Non-pigmented ciliary epithelial cell (primary cell): ENCODE results near the gene RPS2.
A peak's percentile ranks its signal among the peaks of the same experiment; 100 is the strongest.

Source experiments
- DNase-seq: peaks from one replicate; pipeline ENCODE4 v3.0.0-alpha.2; 2010; ENCODE audit warnings: low read depth

RPS2 gene

GRCh38 chr16:1981398-1981836 is 16.8 kb upstream of the RPS2 start, which contains the start of gene NOXO1:
NOXO1 (minus strand) TSS chr16:1981469; CDS start chr16:1981179, 290 bp downstream.
- DNase-seq, result no peak

DNA sequence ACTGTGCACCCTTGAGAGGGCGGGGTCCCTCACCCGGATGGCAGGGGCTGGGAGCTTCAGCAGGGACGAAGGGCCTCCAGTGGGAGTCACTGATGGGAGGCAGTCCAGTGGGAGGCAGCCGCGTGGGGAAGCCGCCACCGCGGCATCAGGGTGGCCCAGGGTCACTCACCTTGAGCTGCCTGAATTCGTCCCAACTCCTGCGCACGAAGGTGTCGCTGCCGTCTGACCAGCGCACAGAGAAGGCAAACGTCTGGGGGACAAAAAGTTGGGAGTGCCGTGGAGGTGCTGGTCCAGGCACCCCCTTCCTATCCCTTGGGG is 16.1 kb upstream of the RPS2 start:
- no peak for DNase-seq

- DNase-seq, result no peak
Observed at GRCh38 chr16:1980030-1980769, 15.6 kb upstream of the RPS2 start.

GRCh38 chr16:1979271-1980029 is 14.8 kb upstream of the RPS2 start:
- DNase-seq, result no peak

DNA sequence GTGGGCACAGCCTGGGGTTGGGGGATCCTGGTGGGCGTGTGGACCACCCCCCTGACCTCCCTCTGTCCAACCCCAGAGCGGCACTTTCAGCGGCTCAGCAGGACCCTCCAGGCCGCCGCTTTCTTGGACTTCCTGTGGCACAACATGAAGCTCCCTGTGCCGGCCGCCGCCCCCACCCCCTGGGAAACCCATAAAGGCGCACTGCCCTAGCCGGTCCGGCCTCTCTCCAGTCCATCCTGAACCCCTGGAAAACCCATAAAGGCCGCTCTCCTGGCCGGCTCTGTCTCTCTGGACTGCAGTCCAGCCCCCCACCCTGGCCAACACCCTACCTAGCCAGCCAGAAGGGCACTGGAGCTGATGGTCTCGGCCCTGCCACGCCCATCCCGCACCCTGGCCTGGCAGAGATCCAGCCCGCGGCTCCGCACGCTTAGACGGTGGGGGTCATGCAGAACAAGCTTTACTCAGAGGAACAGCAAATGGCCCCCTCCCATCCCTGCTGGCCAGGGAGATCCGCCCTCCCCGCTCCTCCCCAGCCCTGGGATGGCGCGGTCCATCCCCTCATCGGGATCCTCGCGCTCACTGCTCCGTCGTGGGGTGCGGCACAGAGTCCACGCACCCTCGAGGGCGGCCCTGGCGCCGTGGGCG is 14.0 kb upstream of the RPS2 start:
- no peak for DNase-seq

GRCh38 chr16:1977875-1978268 is 13.2 kb upstream of the RPS2 start:
- DNase-seq, result no peak

DNA sequence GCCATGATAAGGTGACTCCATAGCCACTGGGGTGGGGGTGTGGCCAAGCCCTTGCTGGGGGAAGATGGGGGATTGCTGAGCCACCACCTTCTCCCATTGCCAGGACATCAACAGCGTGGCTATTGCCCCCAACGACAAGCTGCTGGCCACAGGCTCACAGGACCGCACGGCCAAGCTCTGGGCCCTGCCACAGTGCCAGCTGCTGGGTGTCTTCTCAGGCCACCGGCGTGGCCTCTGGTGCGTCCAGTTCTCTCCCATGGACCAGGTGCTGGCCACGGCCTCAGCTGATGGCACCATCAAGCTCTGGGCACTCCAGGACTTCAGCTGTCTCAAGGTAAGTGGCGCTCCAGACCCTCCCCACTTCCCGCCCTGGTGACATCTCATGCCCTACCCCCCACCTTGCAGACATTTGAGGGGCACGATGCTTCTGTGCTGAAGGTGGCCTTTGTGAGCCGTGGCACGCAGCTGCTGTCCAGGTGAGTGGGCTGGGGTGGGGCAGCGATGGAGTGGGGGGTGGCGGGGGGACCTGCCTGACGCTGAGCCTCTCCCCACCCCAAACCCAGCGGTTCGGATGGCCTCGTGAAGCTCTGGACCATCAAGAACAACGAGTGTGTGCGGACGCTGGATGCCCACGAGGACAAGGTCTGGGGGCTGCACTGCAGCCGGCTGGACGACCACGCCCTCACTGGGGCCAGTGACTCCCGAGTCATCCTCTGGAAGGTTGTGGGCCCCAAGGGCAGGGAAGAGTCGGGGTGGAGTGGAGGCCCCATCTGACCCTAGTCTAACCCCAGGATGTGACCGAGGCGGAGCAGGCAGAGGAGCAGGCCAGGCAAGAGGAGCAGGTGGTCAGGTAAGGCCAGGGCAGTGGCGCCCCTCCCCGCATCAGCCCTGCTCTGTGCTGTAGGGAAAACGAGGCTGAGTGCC is 12.6 kb upstream of the RPS2 start:
- no peak for DNase-seq

DNA sequence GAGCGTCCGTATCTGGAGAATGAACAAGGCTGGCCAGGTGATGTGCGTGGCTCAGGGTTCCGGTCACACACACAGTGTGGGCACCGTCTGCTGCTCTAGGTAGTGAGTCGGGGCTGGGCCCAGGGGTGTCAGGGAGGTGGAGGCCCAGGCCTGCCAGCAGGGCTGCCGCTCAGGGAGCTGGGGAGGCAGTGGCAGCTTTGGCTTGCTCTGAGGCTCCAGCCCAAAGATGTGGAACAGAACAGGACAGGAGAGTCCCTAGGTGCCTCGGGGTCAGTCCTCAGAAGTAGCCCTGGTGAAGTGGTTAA is 11.5 kb upstream of the RPS2 start:
- DNase-seq, result no peak

DNA sequence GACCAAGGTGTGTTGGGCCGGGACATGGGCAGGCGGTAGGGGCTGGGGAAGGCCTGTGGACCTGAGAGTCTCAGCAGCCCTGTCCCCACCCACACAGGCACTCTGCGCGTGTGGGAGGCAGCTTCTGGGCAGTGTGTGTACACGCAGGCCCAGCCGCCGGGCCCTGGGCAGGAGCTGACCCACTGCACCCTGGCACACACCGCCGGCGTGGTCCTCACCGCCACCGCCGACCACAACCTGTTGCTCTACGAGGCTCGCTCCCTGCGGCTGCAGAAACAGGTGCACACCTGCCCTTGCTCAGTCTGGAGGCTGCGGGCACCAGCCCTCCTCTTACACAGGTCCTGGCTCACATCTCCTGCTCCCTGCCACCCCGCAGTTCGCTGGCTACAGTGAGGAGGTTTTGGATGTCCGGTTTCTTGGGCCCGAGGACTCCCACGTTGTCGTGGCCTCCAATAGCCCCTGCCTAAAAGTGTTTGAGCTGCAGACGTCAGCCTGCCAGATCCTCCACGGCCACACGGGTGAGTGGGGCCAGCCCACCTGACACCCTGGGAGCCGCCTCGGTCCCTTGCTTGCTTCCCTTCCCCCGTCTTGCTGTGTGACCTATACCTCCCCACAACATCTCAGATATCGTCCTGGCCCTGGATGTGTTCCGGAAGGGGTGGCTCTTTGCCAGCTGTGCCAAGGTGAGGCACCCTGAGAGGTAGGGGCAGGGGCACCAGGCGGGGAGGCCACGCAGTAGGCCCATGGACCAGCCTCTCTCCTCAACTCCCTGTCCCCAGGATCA is 11.0 kb upstream of the RPS2 start:
- no peak for DNase-seq

DNA sequence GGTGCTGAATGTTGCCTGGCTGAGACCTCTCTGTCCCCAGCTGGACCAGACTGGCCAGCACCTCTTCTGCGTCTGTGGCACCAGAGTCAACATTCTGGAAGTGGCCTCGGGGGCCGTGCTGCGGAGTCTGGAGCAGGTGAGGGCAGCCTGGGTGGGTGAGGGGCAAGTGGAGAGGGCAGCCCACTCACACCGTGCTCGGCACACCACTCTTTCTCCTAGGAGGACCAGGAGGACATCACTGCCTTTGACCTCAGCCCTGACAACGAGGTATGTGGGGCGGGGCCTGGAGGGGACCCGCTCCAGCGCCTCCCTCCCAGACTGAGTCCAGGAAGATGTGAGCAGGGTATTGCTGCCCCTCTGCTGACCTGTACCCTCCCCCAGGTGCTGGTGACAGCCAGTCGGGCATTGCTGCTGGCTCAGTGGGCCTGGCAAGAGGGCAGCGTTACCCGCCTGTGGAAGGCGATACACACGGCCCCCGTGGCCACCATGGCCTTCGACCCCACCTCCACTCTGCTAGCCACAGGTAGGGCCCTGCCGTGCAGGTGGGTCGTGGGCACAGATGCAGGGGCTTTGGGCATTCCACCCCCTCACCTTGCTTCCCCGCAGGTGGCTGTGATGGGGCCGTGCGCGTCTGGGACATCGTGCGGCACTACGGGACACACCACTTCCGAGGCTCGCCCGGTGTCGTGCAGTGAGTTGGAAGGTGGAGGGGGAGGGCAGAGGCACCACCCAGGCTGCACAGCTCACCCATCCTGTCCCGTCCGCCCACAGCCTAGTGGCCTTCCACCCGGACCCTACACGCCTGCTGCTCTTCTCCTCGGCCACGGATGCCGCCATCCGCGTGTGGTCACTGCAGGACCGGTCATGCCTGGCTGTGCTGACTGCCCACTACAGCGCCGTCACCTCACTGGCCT is 9.8 kb upstream of the RPS2 start:
- DNase-seq, result no peak

DNA sequence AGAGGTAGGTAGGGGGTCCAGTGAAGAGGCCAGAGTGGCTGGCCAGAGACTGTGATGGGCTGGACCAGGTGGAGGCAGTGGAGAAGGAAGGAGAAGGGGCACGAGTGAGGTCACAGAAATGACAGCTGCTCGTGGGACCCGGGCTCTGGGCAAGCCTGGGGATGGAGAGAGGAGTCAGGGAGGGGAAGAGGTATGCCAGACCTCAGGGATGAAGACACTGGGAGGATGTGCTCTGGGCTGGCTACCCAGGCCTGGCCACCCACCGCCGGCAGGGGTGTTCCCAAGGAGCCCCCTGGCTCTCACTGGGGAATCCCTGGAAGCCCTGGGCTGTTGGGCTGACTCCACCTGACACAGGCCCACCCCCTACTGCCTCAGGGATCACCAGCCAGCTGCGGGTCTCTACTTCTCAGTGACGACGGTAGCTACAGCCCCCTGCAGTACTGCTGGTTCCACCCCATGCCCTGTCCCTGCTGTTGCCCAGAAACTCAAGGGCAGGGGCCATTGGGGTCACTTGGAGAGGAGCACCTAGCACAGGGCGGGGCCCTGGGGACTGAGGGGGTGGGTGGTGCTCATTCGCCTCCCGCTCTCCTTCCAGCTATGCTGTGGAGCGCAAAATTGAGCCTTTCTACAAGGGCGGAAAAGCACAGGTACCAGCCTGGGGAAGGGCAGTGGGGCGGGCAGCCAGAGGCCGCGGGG is 9.0 kb upstream of the RPS2 start:
- no peak for DNase-seq

GRCh38 chr16:1972490-1972877 is 7.9 kb upstream of the RPS2 start:
- DNase-seq, result no peak

- peak; percentile 62 for DNase-seq
Observed at GRCh38 chr16:1971796-1972489, 7.3 kb upstream of the RPS2 start, which contains the start of gene TBL3. TBL3 (plus strand) TSS chr16:1972053; CDS start chr16:1972165, 112 bp downstream.

GRCh38 chr16:1968146-1968953 is 3.7 kb upstream of the RPS2 start:
- no peak for DNase-seq

- DNase-seq, result no peak
Observed at GRCh38 chr16:1966460-1966859, 1.8 kb upstream of the RPS2 start, which contains the start of gene RNF151. RNF151 (plus strand) TSS chr16:1966856; CDS start chr16:1966882, 26 bp downstream.

- DNase-seq, result no peak
Observed at GRCh38 chr16:1965396-1966001, 873 bp upstream of the RPS2 start.

DNA sequence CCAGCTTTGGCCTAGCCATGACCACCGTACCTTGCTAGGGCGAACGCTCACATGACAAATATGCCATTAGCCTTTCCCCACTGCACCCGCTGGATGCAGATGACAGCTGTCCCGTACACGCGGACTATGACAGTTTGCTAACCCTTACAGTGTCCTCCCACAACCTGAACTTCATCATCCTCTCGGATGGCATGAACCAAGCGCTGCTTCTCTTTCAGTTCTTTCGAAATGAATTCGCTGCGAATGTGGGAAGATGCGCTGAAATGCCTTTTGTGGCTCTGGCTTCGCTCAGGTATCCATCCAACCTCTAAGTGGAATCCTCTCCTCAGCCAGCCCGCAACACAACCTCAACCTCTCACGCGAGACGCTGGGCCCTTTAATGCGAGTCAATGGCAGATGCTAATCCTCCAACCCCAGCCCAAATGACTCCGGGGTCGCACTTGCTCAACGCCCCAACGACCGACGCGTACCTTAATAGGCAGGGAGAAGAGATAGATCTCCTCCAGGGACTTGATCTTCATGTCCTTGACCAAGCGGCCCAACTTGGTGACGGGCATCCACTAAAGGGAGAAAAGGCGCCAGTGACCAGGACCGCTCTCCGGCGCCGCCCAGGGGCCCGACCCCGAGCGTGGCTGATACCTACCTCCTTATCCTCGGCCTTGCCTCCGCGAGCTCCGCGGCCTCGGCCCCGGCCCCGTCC is 670 bp downstream of the RPS2 start:
- DNase-seq, result no peak
